ENCODE data around the gene SMAD3.
A peak's percentile ranks its signal among the peaks of the same experiment; 100 is the strongest.

The SMAD3 gene

GRCh38 chr15:67091980-67092677 is 26.7 kb downstream of the SMAD3 start:
- Histone ChIP-seq H3K4me3 (replicated peaks; ENCODE audit: insufficient read depth, low read length) (no peak overlapping the region), H3K27me3 (ENCODE audit: insufficient read depth, poor library complexity, severe bottlenecking) (no peaks in the 10 kb centered on the region), H3K27ac (replicated peaks) (peak overlapping the region; percentile 78)
- DNase-seq (ENCODE audit: low read depth in 1 of 2, low spot score in 1 of 2) = no peak
- TF ChIP-seq SPI1 (IDR thresholded peaks at IDR 0.05; ENCODE audit: borderline replicate concordance, low read depth) = no peak
- TF ChIP-seq GABPA (IDR thresholded peaks at IDR 0.05; ENCODE audit: low read depth) = no peak
- TF ChIP-seq CTCF (IDR thresholded peaks at IDR 0.05; ENCODE audit: insufficient read depth, low read length) = no peak
- no peak for TF ChIP-seq REST (IDR thresholded peaks at IDR 0.05; ENCODE audit: insufficient replicate concordance, low read depth)
- no peak for TF ChIP-seq POLR2AphosphoS5 (IDR thresholded peaks at IDR 0.05; ENCODE audit: low read depth)

- Histone ChIP-seq H3K27me3 (ENCODE audit: insufficient read depth, poor library complexity, severe bottlenecking) (no peaks in the 10 kb centered on the region), H3K4me3 (replicated peaks; ENCODE audit: insufficient read depth, low read length) (no peak overlapping the region), H3K27ac (replicated peaks) (peak overlapping the region; percentile 78)
- TF ChIP-seq GABPA (IDR thresholded peaks at IDR 0.05; ENCODE audit: low read depth) (no peak), CTCF (IDR thresholded peaks at IDR 0.05; ENCODE audit: insufficient read depth, low read length) (no peak), SPI1 (IDR thresholded peaks at IDR 0.05; ENCODE audit: borderline replicate concordance, low read depth) (no peak), POLR2AphosphoS5 (IDR thresholded peaks at IDR 0.05; ENCODE audit: low read depth) (no peak), REST (IDR thresholded peaks at IDR 0.05; ENCODE audit: insufficient replicate concordance, low read depth) (no peak)
- DNase-seq (ENCODE audit: low read depth in 1 of 2, low spot score in 1 of 2) = no peak
Observed at GRCh38 chr15:67092752-67093503, 27.5 kb downstream of the SMAD3 start.

GRCh38 chr15:67093504-67093862 is 28.1 kb downstream of the SMAD3 start:
- Histone ChIP-seq H3K27me3 (ENCODE audit: insufficient read depth, poor library complexity, severe bottlenecking) (no peaks in the 10 kb centered on the region), H3K4me3 (replicated peaks; ENCODE audit: insufficient read depth, low read length) (no peak overlapping the region), H3K27ac (replicated peaks) (peak overlapping the region; percentile 78)
- peak; percentile 86 to 96 for DNase-seq (ENCODE audit: low read depth in 1 of 2, low spot score in 1 of 2)
- TF ChIP-seq GABPA (IDR thresholded peaks at IDR 0.05; ENCODE audit: low read depth) (no peak), SPI1 (IDR thresholded peaks at IDR 0.05; ENCODE audit: borderline replicate concordance, low read depth) (peak; percentile 98)

GRCh38 chr15:67094001-67094826 is 28.8 kb downstream of the SMAD3 start:
- Histone ChIP-seq H3K4me3 (replicated peaks; ENCODE audit: insufficient read depth, low read length) (no peak overlapping the region), H3K27ac (replicated peaks) (peak overlapping the region; percentile 78), H3K27me3 (ENCODE audit: insufficient read depth, poor library complexity, severe bottlenecking) (no peaks in the 10 kb centered on the region)
- no peak for DNase-seq (ENCODE audit: low read depth in 1 of 2, low spot score in 1 of 2)
- TF ChIP-seq SPI1 (IDR thresholded peaks at IDR 0.05; ENCODE audit: borderline replicate concordance, low read depth) = no peak
- TF ChIP-seq GABPA (IDR thresholded peaks at IDR 0.05; ENCODE audit: low read depth) = no peak
- no peak for TF ChIP-seq REST (IDR thresholded peaks at IDR 0.05; ENCODE audit: insufficient replicate concordance, low read depth)
- no peak for TF ChIP-seq POLR2AphosphoS5 (IDR thresholded peaks at IDR 0.05; ENCODE audit: low read depth)
- TF ChIP-seq CTCF (IDR thresholded peaks at IDR 0.05; ENCODE audit: insufficient read depth, low read length) = no peak
